Measurements from ENCODE around the gene HK2.

DNA sequence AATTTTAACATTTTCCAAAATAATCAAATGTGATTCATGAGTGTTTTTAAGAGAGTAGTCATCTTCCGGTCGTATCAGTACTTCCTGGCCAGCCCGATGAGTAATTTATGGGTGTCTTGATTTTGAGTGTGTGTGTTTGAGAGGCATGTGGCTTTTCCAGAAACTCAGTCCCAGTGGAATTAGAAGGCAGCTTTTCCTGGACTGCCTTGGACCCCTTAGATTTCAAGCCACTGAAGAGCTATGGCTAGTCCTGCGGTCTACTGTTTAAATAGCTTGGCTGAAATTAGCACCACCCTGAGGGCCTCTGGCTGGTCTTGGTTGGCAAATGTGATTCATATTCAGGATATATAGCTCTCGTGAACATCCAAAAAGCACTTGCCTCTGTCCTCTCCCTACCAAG lies 59.4 kb downstream of the HK2 start:
- TF ChIP-seq POLR2A (IDR thresholded peaks at IDR 0.05), result no peak
- no peak for TF ChIP-seq CTCF (IDR thresholded peaks at IDR 0.05)
- TF ChIP-seq POLR2AphosphoS5 (IDR thresholded peaks at IDR 0.05), result no peak
